Measurements from ENCODE around the gene EIF4E1B. TPM values are rescaled to one million over a fixed set of nuclear protein-coding genes. Genes with fewer than 3 reads are reported as not detected.

EIF4E1B gene
- total RNA-seq, 2 experiments from 2014 or later: not detected

Other genes starting within 250 kb of the EIF4E1B start
- gene NOP16, start 242.1 kb upstream of the EIF4E1B start, total RNA-seq: 10 to 100 TPM; 24.2 to 24.7 TPM
- 100 to 1,000 TPM; 142 to 147 TPM for gene HIGD2A, start 241.9 kb upstream of the EIF4E1B start, total RNA-seq
- gene CLTB, start 214.1 kb upstream of the EIF4E1B start, total RNA-seq: 10 to 100 TPM; 56.2 to 57.2 TPM
- 10 to 100 TPM; 36.2 to 38.7 TPM for gene FAF2, start 182.3 kb upstream of the EIF4E1B start, total RNA-seq
- gene RNF44, start 93.3 kb upstream of the EIF4E1B start, total RNA-seq: 100 to 1,000 TPM; 142 to 143 TPM
- gene CDHR2, start 81.3 kb upstream of the EIF4E1B start, total RNA-seq: 1 to 10 TPM; 1.6 to 2.3 TPM
- 1 to 10 TPM; 3.7 to 4.2 TPM for gene GPRIN1, start 20.5 kb upstream of the EIF4E1B start, total RNA-seq
- gene SNCB, start 141 bp upstream of the EIF4E1B start, total RNA-seq: not detected
- 10 to 100 TPM; 33.3 to 33.4 TPM for gene TSPAN17, start 16.8 kb downstream of the EIF4E1B start, total RNA-seq
- gene UNC5A, start 179.9 kb downstream of the EIF4E1B start, total RNA-seq: not detected

All from activated CD4-positive, alpha-beta memory T cell treated with anti-CD3 and anti-CD28 coated beads, Interleukin-2, amount 10 ng/mL, durations not matched to agents 7 days and 5 days (primary cell).